OCI-LY1 (cell line): ENCODE results near the gene SEMA3D.

Experiments used
- H2AFZ ChIP-seq: fragments of 200-600 bp; sonication (generic), shearing (Covaris generic); 2 replicates; pipeline ENCODE4 v1.6.0; 2014; ENCODE audit warnings: antibody characterized with exemption, mild to moderate bottlenecking, low read length
- H3F3A ChIP-seq: fragments of 200-600 bp; sonication (generic), shearing (Covaris generic); 2 replicates; pipeline ENCODE4 v1.6.0; 2014; ENCODE audit warnings: mild to moderate bottlenecking, antibody characterized with exemption, low read length, moderate library complexity; ENCODE audit not compliant: insufficient read depth
- H3K27ac ChIP-seq: fragments of 200-600 bp; sonication (generic); 2 replicates; pipeline ENCODE4 v1.5.1; 2014; ENCODE audit warnings: low read length, mixed run types, mild to moderate bottlenecking, low read depth; ENCODE audit not compliant: poor library complexity, severe bottlenecking
- H3K27me3 ChIP-seq: fragments of 200-600 bp; sonication (generic); 2 replicates; pipeline ENCODE4 v1.6.0; 2014; ENCODE audit warnings: antibody characterized with exemption, mild to moderate bottlenecking, low read length, moderate library complexity; ENCODE audit not compliant: insufficient read depth
- H3K36me3 ChIP-seq: fragments of 200-600 bp; sonication (generic); 2 replicates; pipeline ENCODE4 v1.6.1; 2014; ENCODE audit warnings: mild to moderate bottlenecking, antibody characterized with exemption, low read length, moderate library complexity, mixed read lengths; ENCODE audit not compliant: insufficient read depth
- H3K4me1 ChIP-seq: fragments of 200-600 bp; sonication (generic); 2 replicates; pipeline ENCODE4 v1.5.1; 2014; ENCODE audit warnings: mild to moderate bottlenecking, low read length, moderate library complexity; ENCODE audit not compliant: insufficient read depth, severe bottlenecking
- H3K4me2 ChIP-seq: fragments of 200-600 bp; sonication (generic), shearing (Covaris generic); 2 replicates; pipeline ENCODE4 v1.6.1; 2014; ENCODE audit warnings: low read length
- H3K4me3 ChIP-seq: fragments of 200-600 bp; sonication (generic); 2 replicates; pipeline ENCODE4 v1.5.1; 2014; ENCODE audit warnings: low read length, low read depth, mild to moderate bottlenecking, mixed read lengths; ENCODE audit not compliant: poor library complexity, severe bottlenecking
- H3K79me2 ChIP-seq: fragments of 200-600 bp; shearing (Covaris generic); 2 replicates; pipeline ENCODE4 v1.6.1; 2016; ENCODE audit warnings: mixed run types, low read length, mixed read lengths; ENCODE audit not compliant: insufficient read depth
- H3K9ac ChIP-seq: fragments of 200-600 bp; sonication (generic), shearing (Covaris generic); 2 replicates; pipeline ENCODE4 v1.6.1; 2014; ENCODE audit warnings: mild to moderate bottlenecking, low read length, mixed read lengths
- H3K9me2 ChIP-seq: fragments of 200-600 bp; sonication (generic), shearing (Covaris generic); 2 replicates; pipeline ENCODE4 v1.6.1; 2014; ENCODE audit warnings: low read depth, mild to moderate bottlenecking, low read length, mixed read lengths
- H3K9me3 ChIP-seq: fragments of 200-600 bp; shearing (Covaris generic); 2 replicates; pipeline ENCODE4 v1.6.1; 2014; ENCODE audit warnings: low read length, mixed read lengths
- H4K20me1 ChIP-seq: fragments of 200-600 bp; sonication (generic), shearing (Covaris generic); 2 replicates; pipeline ENCODE4 v1.6.0; 2016; ENCODE audit warnings: mild to moderate bottlenecking, low read length; ENCODE audit not compliant: insufficient read depth
- EZH2 ChIP-seq: fragments of 200-600 bp; sonication (generic), shearing (Covaris generic); IDR thresholded peaks from 2 replicates; pipeline ENCODE4 v1.8.0; 2017; ENCODE audit warnings: borderline replicate concordance, mixed run types, mild to moderate bottlenecking, antibody characterized with exemption, low read length, moderate library complexity, mixed read lengths
- TF ChIP-seq, protein P1 (sequence below): fragments of 200-600 bp; sonication (generic), shearing (Covaris generic); IDR thresholded peaks from 2 replicates; pipeline ENCODE4 v1.5.1; 2017; ENCODE audit warnings: mild to moderate bottlenecking, antibody characterized with exemption, low read length, moderate library complexity, mixed read lengths

The SEMA3D gene

GRCh38 chr7:85106719-85107118 is 80.1 kb downstream of the SEMA3D start:
- TF ChIP-seq EZH2, result no peak
- TF ChIP-seq, protein P1, sequence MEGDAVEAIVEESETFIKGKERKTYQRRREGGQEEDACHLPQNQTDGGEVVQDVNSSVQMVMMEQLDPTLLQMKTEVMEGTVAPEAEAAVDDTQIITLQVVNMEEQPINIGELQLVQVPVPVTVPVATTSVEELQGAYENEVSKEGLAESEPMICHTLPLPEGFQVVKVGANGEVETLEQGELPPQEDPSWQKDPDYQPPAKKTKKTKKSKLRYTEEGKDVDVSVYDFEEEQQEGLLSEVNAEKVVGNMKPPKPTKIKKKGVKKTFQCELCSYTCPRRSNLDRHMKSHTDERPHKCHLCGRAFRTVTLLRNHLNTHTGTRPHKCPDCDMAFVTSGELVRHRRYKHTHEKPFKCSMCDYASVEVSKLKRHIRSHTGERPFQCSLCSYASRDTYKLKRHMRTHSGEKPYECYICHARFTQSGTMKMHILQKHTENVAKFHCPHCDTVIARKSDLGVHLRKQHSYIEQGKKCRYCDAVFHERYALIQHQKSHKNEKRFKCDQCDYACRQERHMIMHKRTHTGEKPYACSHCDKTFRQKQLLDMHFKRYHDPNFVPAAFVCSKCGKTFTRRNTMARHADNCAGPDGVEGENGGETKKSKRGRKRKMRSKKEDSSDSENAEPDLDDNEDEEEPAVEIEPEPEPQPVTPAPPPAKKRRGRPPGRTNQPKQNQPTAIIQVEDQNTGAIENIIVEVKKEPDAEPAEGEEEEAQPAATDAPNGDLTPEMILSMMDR, result no peak
- Histone ChIP-seq H3K9ac (no peak overlapping the region), H3K9me3 (no peaks in the 10 kb centered on the region)

DNA sequence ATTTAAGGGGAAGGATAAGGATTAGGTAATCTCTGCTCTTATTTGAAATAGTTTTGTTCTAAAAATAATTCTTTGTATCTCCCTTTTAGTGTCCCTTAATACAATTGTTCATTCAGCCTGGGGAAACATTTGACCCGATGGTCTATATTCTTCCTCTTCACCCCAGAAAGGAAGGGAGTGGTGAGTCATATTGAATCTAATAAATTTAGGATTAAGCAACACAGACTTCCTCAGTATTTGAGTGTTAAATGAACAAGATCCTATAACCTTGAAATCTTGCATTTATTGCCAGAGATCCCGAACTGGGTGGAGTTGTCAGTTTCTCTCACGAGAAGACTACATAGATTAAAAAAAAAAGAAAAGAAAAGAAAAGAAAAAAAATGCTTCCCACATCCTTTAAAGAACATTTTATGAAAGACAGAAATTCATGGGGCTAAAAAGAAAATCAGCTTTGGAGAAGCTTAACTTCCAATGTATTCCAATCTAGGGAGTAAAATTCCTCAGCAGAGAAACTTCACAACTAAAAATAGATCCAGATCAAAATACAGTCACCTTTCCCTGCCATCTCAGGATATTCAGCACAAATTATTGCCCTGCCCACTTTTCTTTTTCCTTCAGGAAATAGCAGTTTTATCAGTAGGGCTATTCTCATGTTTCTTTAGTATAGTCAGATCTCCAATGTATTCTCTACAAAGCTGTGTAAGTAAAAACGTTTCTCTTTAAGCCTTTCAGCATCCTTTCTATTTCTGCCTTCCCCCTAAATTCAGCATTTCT is 82.2 kb downstream of the SEMA3D start:
- no peaks in the 10 kb centered on the region for H3K9me3 ChIP-seq
- H3K9me2 ChIP-seq, result no peaks in the 10 kb centered on the region
- no peaks in the 10 kb centered on the region for H3F3A ChIP-seq
- TF ChIP-seq, protein P1, result no peak
- TF ChIP-seq EZH2, result no peak
- no peak overlapping the region for H3K9ac ChIP-seq
- H3K36me3 ChIP-seq, result no peaks in the 10 kb centered on the region
- H4K20me1 ChIP-seq, result no peaks in the 10 kb centered on the region
- H3K79me2 ChIP-seq, result no peaks in the 10 kb centered on the region
- H3K4me3 ChIP-seq, result no peak overlapping the region
- no peaks in the 10 kb centered on the region for H3K27me3 ChIP-seq
- no peak overlapping the region for H3K4me2 ChIP-seq
- H3K27ac ChIP-seq, result no peak overlapping the region
- H2AFZ ChIP-seq, result no peak overlapping the region
- H3K4me1 ChIP-seq, result no peaks in the 10 kb centered on the region

More at GRCh38 chr7:85106719-85107118, 80.1 kb downstream of the SEMA3D start:
- H3K36me3 ChIP-seq, result no peaks in the 10 kb centered on the region
- H3K4me2 ChIP-seq, result no peak overlapping the region
- H2AFZ ChIP-seq, result no peak overlapping the region
- H3K79me2 ChIP-seq, result no peaks in the 10 kb centered on the region
- no peaks in the 10 kb centered on the region for H3K9me2 ChIP-seq
- H3K27me3 ChIP-seq, result no peaks in the 10 kb centered on the region
- no peaks in the 10 kb centered on the region for H4K20me1 ChIP-seq
- H3F3A ChIP-seq, result no peaks in the 10 kb centered on the region
- no peak overlapping the region for H3K4me3 ChIP-seq
- no peaks in the 10 kb centered on the region for H3K4me1 ChIP-seq
- H3K27ac ChIP-seq, result no peak overlapping the region

DNA sequence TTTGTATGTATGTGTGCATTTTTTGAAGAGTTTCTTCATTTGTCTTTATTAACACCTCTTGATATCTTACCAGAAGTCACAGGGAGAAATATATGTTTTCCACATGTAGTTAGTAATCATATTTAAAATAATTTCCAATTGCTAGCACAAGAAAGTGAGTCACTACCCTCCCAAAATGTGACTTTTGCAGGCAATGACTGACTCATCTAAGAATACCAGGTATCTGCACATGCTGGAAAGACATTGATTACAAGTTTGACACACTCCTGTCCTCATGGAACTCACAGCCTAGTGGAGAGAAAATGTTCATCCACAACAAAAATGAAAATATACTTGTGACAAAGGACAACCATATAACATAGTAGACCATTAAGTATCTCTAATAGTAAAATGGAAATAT is 82.9 kb downstream of the SEMA3D start:
- Histone ChIP-seq H3K27me3 (no peaks in the 10 kb centered on the region), H3K4me2 (no peak overlapping the region), H3K4me3 (no peak overlapping the region), H3K36me3 (no peaks in the 10 kb centered on the region), H3F3A (no peaks in the 10 kb centered on the region), H2AFZ (no peak overlapping the region), H3K9ac (no peak overlapping the region), H3K9me2 (no peaks in the 10 kb centered on the region), H3K27ac (no peak overlapping the region), H3K79me2 (no peaks in the 10 kb centered on the region), H3K4me1 (no peaks in the 10 kb centered on the region), H3K9me3 (no peaks in the 10 kb centered on the region), H4K20me1 (no peaks in the 10 kb centered on the region)
- no peak for TF ChIP-seq EZH2
- TF ChIP-seq, protein P1, result no peak
